MM.1S (cell line): ENCODE measurements around the gene CTNNA2.

Experiments
- DNase-seq: peaks from one replicate; pipeline ENCODE4 v3.0.0-alpha.2; 2015
- H2AFZ ChIP-seq: fragments of 300-600 bp; sonication (generic); 2 replicates; pipeline ENCODE4 v1.6.0; 2016; ENCODE audit warnings: antibody characterized with exemption, low read length
- H3F3A ChIP-seq: fragments of 300-600 bp; sonication (generic); 2 replicates; pipeline ENCODE4 v1.6.1; 2016; ENCODE audit warnings: mild to moderate bottlenecking, antibody characterized with exemption, low read length, moderate library complexity, mixed read lengths; ENCODE audit not compliant: insufficient read depth
- H3K27ac ChIP-seq: fragments of 300-600 bp; sonication (generic); 2 replicates; pipeline ENCODE4 v1.5.1; 2016; ENCODE audit warnings: mild to moderate bottlenecking, low read length
- H3K27me3 ChIP-seq: fragments of 300-600 bp; sonication (generic); replicated peaks from 2 replicates; pipeline ENCODE4 v1.6.0; 2016; ENCODE audit warnings: low read length; ENCODE audit not compliant: insufficient read depth
- H3K36me3 ChIP-seq: fragments of 300-600 bp; sonication (generic); replicated peaks from 2 replicates; pipeline ENCODE4 v1.6.1; 2016; ENCODE audit warnings: mild to moderate bottlenecking, low read length, mixed read lengths; ENCODE audit not compliant: insufficient read depth
- H3K4me1 ChIP-seq: fragments of 300-600 bp; sonication (generic); 2 replicates; pipeline ENCODE4 v1.6.1; 2016; ENCODE audit warnings: low read length, mixed read lengths
- H3K4me2 ChIP-seq: fragments of 300-600 bp; sonication (generic); 2 replicates; pipeline ENCODE4 v1.6.0; 2016; ENCODE audit warnings: low read depth, low read length
- H3K4me3 ChIP-seq: fragments of 300-600 bp; sonication (generic); 2 replicates; pipeline ENCODE4 v1.5.1; 2016; ENCODE audit warnings: low read length, mixed read lengths
- H3K79me2 ChIP-seq: fragments of 300-600 bp; sonication (generic); 2 replicates; pipeline ENCODE4 v1.6.1; 2016; ENCODE audit warnings: mixed run types, low read length, mixed read lengths
- H3K9ac ChIP-seq: fragments of 300-600 bp; sonication (generic); 2 replicates; pipeline ENCODE4 v1.6.1; 2016; ENCODE audit warnings: low read length, mixed read lengths
- H3K9me2 ChIP-seq: fragments of 300-600 bp; sonication (generic); replicated peaks from 2 replicates; pipeline ENCODE4 v1.6.1; 2016; ENCODE audit warnings: mild to moderate bottlenecking, low read length, mixed read lengths; ENCODE audit not compliant: insufficient read depth
- H3K9me3 ChIP-seq: fragments of 300-600 bp; sonication (generic); replicated peaks from 2 replicates; pipeline ENCODE4 v1.6.1; 2016; ENCODE audit warnings: mild to moderate bottlenecking, low read length, mixed read lengths; ENCODE audit not compliant: insufficient read depth
- H4K20me1 ChIP-seq: fragments of 300-600 bp; sonication (generic); 2 replicates; pipeline ENCODE4 v1.6.1; 2016; ENCODE audit warnings: mild to moderate bottlenecking, low read length, moderate library complexity, mixed read lengths; ENCODE audit not compliant: insufficient read depth
- EZH2 ChIP-seq: fragments of 300-600 bp; sonication (generic); optimal IDR thresholded peaks from 2 replicates; pipeline ENCODE3; 2017; ENCODE audit warnings: low read depth, mild to moderate bottlenecking, antibody characterized with exemption, low read length, mixed read lengths
- EZH2phosphoT487 ChIP-seq: fragments of 300-600 bp; sonication (generic); IDR thresholded peaks from 2 replicates; pipeline ENCODE4 v1.6.1; 2018; ENCODE audit warnings: antibody characterized with exemption, low read length
- TF ChIP-seq, protein P1 (sequence below): fragments of 300-600 bp; sonication (generic); IDR thresholded peaks from 2 replicates; pipeline ENCODE4 v1.5.1; 2016; ENCODE audit warnings: antibody characterized with exemption, low read length, mixed read lengths

CTNNA2 gene

DNA sequence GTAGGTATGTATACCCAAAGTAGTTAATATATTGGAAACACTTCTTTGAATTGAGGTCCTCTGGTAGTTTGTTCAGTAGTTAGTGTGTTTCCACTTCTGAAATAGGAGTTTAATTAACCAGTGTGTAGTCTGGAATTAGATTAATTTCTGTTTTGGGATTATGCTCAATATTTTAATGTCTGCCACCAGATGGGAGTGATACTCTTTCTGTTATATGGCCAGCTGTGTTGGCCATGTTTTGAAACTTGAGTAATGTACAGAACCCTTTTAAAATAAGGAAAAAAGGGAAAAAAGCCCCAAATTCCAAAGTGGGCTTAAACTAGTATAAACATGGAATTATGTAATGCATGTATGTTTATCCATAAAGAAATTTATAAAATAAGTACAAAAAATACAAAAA is 147.7 kb downstream of the CTNNA2 start:
- H3K27me3 ChIP-seq, result no peaks in the 10 kb centered on the region
- H3K9ac ChIP-seq, result no peak overlapping the region
- TF ChIP-seq, protein P1, sequence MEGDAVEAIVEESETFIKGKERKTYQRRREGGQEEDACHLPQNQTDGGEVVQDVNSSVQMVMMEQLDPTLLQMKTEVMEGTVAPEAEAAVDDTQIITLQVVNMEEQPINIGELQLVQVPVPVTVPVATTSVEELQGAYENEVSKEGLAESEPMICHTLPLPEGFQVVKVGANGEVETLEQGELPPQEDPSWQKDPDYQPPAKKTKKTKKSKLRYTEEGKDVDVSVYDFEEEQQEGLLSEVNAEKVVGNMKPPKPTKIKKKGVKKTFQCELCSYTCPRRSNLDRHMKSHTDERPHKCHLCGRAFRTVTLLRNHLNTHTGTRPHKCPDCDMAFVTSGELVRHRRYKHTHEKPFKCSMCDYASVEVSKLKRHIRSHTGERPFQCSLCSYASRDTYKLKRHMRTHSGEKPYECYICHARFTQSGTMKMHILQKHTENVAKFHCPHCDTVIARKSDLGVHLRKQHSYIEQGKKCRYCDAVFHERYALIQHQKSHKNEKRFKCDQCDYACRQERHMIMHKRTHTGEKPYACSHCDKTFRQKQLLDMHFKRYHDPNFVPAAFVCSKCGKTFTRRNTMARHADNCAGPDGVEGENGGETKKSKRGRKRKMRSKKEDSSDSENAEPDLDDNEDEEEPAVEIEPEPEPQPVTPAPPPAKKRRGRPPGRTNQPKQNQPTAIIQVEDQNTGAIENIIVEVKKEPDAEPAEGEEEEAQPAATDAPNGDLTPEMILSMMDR, result no peak
- no peak for TF ChIP-seq EZH2
- TF ChIP-seq EZH2phosphoT487, result no peak
- no peaks in the 10 kb centered on the region for H3F3A ChIP-seq
- H3K9me3 ChIP-seq, result no peaks in the 10 kb centered on the region
- no peak for DNase-seq
- no peak overlapping the region for H3K27ac ChIP-seq
- no peaks in the 10 kb centered on the region for H4K20me1 ChIP-seq
- no peak overlapping the region for H2AFZ ChIP-seq
- H3K9me2 ChIP-seq, result no peaks in the 10 kb centered on the region
- no peak overlapping the region for H3K4me2 ChIP-seq
- H3K4me1 ChIP-seq, result no peaks in the 10 kb centered on the region
- H3K4me3 ChIP-seq, result no peak overlapping the region
- H3K36me3 ChIP-seq, result no peaks in the 10 kb centered on the region
- H3K79me2 ChIP-seq, result no peaks in the 10 kb centered on the region

DNA sequence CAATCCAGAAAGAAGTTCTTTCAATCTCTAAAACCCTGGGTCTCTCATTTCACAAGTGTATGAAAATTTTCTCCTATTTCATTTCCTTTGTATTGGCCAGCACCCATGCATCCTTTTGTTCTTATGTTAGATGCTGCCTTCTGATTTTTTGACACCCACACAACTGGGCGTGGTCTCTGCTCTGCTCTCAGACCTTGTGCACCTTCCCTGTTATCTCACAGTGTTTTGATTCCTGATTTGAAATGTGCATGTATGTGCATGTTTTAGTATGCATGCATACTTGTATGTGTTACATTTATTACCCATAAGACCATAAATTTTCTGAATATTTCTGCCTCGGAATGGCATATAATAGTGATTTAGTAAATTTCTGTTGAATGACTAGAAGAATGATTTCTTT is 152.2 kb downstream of the CTNNA2 start:
- Histone ChIP-seq H3K27ac (no peak overlapping the region), H3K9ac (no peak overlapping the region), H3K9me2 (no peaks in the 10 kb centered on the region), H2AFZ (no peak overlapping the region), H3K36me3 (no peaks in the 10 kb centered on the region), H3K4me1 (peaks cover 9% of the 10 kb centered on the region), H3K9me3 (no peaks in the 10 kb centered on the region), H4K20me1 (no peaks in the 10 kb centered on the region), H3K4me3 (no peak overlapping the region), H3K4me2 (no peak overlapping the region), H3K27me3 (no peaks in the 10 kb centered on the region), H3F3A (no peaks in the 10 kb centered on the region), H3K79me2 (no peaks in the 10 kb centered on the region)
- DNase-seq, result no peak
- no peak for TF ChIP-seq EZH2phosphoT487
- no peak for TF ChIP-seq EZH2
- TF ChIP-seq, protein P1, result no peak

DNA sequence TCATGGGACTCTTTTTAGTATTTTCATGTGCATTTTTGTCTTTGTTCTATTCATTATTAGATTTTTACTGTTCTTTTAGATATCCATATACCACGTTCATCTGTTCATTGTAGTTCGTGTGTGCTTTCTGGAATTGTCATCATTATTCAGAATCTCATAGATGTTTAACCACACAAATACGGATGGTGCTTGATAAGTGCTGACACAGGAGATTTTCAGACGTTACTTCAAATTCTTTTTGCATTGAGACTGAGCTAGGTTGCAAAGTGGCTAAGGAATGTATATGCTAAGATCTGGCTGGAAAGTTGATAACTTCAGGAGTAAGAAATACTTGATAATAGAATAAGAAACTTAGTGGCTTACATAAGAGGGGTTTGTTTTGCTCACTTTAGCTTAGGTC is 153.6 kb downstream of the CTNNA2 start:
- no peaks in the 10 kb centered on the region for H3K9me2 ChIP-seq
- H2AFZ ChIP-seq, result no peak overlapping the region
- no peak overlapping the region for H3K9ac ChIP-seq
- no peaks in the 10 kb centered on the region for H4K20me1 ChIP-seq
- H3K4me2 ChIP-seq, result no peak overlapping the region
- TF ChIP-seq, protein P1, result no peak
- TF ChIP-seq EZH2phosphoT487 (no peak), EZH2 (no peak)
- no peak overlapping the region for H3K4me3 ChIP-seq
- no peaks in the 10 kb centered on the region for H3K27me3 ChIP-seq
- no peak for DNase-seq
- no peaks in the 10 kb centered on the region for H3K36me3 ChIP-seq
- peaks cover 9% of the 10 kb centered on the region for H3K4me1 ChIP-seq
- H3K79me2 ChIP-seq, result no peaks in the 10 kb centered on the region
- H3K27ac ChIP-seq, result no peak overlapping the region
- no peaks in the 10 kb centered on the region for H3K9me3 ChIP-seq
- no peaks in the 10 kb centered on the region for H3F3A ChIP-seq
